ENCODE data around the gene FKBP8.
A peak's percentile ranks its signal among the peaks of the same experiment; 100 is the strongest.

FKBP8 gene

GRCh38 chr19:18521692-18522123, 21.7 kb downstream of the FKBP8 start, which contains the start of gene ELL:
Gene ELL (minus strand): TSS chr19:18522070. CDS start chr19:18522055, 15 bp downstream.
- peak within 1 kb of the TSS; percentile 68 for H3K4me3 ChIP-seq (replicated peaks; ENCODE audit: low read depth, low read length)
- no peak for DNase-seq (ENCODE audit: extremely low read depth, low read depth)
- TF ChIP-seq, protein P1, sequence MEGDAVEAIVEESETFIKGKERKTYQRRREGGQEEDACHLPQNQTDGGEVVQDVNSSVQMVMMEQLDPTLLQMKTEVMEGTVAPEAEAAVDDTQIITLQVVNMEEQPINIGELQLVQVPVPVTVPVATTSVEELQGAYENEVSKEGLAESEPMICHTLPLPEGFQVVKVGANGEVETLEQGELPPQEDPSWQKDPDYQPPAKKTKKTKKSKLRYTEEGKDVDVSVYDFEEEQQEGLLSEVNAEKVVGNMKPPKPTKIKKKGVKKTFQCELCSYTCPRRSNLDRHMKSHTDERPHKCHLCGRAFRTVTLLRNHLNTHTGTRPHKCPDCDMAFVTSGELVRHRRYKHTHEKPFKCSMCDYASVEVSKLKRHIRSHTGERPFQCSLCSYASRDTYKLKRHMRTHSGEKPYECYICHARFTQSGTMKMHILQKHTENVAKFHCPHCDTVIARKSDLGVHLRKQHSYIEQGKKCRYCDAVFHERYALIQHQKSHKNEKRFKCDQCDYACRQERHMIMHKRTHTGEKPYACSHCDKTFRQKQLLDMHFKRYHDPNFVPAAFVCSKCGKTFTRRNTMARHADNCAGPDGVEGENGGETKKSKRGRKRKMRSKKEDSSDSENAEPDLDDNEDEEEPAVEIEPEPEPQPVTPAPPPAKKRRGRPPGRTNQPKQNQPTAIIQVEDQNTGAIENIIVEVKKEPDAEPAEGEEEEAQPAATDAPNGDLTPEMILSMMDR (IDR thresholded peaks at IDR 0.05; ENCODE audit: low read depth, low read length, missing control alignments), result no peak

GRCh38 chr19:18520848-18521691, 22.3 kb downstream of the FKBP8 start:
- TF ChIP-seq, protein P1 (IDR thresholded peaks at IDR 0.05; ENCODE audit: low read depth, low read length, missing control alignments), result no peak
- H3K4me3 ChIP-seq (replicated peaks; ENCODE audit: low read depth, low read length), result peak overlapping the region; percentile 68
- DNase-seq (ENCODE audit: extremely low read depth, low read depth), result no peak

DNA sequence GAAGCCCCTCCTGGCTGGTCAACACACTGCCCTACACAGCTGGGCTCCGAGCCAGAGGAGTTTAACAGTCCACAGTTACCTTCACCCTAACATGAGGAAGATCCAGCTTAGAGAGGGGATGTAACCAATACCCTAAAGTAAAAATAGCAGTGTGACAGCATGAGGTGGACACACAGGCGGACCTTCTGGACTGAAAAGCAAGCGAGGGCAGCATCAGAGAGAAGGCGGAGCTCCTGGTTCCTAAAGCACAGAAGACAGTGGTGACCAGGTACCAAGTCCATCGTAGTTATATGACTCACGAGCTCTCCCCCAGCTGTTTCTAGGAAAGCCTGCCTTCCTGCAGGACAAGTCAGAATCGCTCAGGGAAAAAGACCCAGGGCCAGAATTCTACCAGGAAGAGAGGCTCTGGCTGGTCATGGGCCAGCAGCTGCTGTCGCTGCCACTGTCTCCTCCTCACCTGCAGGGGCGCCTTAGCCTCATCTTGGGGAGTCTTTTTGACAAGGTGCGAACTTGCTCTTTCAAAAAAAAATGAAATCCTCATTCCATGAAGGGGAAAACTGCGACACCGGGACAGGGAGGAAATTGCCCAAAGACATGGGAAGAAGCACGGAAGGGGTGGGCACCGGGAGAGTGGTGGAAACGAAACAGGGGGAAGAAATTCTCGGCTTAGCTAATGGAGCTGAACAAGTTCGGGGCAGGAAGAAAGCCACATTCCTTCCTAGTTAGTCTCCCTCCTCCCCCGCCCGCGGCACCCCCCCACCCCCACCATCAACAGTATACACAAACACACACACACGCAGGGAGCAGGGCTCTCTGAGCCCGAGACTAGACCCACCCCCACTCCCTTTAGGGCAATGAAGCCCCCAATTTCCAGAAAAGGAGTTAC, 23.2 kb downstream of the FKBP8 start:
- H3K4me3 ChIP-seq (replicated peaks; ENCODE audit: low read depth, low read length), result peak overlapping the region; percentile 68
- TF ChIP-seq, protein P1 (IDR thresholded peaks at IDR 0.05; ENCODE audit: low read depth, low read length, missing control alignments), result peak; percentile 70
- no peak for DNase-seq (ENCODE audit: extremely low read depth, low read depth)

DNA sequence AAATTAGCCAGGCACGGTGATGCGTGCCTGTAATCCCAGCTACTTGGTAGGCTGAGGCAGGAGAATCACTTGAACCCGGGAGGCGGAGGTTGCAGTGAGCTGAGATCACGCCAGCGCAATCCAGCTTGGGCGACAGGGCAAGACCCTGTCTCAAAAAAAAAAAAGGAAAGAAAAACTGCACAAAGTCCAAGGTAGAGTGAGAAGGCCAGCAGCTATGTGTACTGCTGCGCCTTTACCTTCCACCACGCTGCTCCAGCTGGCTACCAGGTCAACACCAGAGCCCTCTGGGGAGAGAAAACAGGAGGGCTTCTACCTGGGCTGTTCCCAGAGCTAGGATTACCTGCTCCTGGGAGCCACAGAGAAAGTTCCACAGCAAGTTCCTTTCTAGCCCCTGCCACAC, 24.7 kb downstream of the FKBP8 start:
- TF ChIP-seq, protein P1 (IDR thresholded peaks at IDR 0.05; ENCODE audit: low read depth, low read length, missing control alignments), result no peak
- no peak for DNase-seq (ENCODE audit: extremely low read depth, low read depth)
- H3K4me3 ChIP-seq (replicated peaks; ENCODE audit: low read depth, low read length), result no peak overlapping the region

DNA sequence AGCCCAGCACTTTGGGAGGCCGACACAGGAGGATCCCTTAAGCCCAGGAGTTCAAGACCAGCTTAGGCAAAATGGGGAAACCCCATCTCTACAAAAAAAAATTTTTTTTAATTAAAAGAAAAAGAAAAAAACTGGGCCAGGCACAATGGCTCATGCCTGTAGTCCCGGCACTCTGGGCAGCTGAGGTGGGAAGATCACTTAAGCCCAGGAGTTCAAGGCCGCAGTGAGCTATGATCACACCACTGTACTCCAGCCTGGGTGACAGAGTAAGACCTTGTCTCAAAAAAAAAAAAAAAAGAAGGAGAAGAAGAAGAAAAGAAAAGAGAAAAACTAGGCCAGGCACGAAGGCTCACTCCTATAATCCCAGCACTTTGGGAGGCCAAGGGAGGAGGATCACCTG, 25.8 kb downstream of the FKBP8 start:
- no peak for DNase-seq (ENCODE audit: extremely low read depth, low read depth)
- TF ChIP-seq, protein P1 (IDR thresholded peaks at IDR 0.05; ENCODE audit: low read depth, low read length, missing control alignments), result no peak
- H3K4me3 ChIP-seq (replicated peaks; ENCODE audit: low read depth, low read length), result no peak overlapping the region

GRCh38 chr19:18515959-18516358, 27.4 kb downstream of the FKBP8 start:
- no peak for DNase-seq (ENCODE audit: extremely low read depth, low read depth)
- TF ChIP-seq, protein P1 (IDR thresholded peaks at IDR 0.05; ENCODE audit: low read depth, low read length, missing control alignments), result no peak
- no peak overlapping the region for H3K4me3 ChIP-seq (replicated peaks; ENCODE audit: low read depth, low read length)

All from HFF-Myc (cell line).